GM19238 (cell line): ENCODE data around the gene CDKN1B.
"Not testable (repeated sequence)": the region's sequence is repeated elsewhere in the genome, so short reads cannot be mapped to it uniquely, and the experiment has no call there.

Source experiments
- DNase-seq: peaks from one replicate; pipeline ENCODE4 v3.0.0; 2011; ENCODE audit warnings: low spot score; ENCODE audit not compliant: insufficient read length

The CDKN1B gene

DNA sequence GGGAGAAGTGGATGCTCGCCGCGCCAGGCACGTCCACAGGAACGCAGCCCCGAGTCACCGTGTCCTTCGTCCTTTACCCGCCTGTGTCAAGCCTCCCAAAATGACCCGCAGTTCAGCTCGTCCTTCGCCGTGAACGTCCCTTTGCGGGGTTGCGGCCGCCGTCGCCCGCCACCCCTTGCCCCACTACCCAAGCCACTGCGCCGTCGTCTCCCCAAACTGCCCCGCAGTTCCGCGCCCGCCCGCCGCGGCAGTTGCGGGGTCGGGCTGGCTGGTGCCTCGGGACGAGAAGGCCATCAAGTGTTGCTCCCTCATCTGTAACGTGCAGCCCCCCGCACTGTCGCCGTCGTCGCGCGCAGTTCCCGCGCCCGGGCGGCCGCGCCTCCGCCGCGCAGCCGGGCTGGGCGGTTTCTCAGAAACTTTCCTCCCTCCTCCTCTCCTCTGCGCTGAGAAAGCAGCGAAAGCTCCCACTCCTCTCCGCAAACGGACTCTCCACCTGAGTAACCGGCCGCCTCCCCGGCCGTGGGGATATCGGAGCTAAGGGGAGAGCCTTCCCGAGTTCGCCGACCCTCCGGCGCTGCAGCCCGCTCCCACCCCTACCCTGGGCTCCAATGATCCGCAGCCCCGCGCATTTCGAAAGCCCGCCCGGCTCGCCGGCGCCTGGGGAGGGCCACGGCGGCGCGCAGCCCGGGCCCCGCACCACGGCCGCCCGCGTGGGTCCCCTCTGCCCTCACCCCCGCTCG, 6.7 kb downstream of the CDKN1B start:
- no peak for DNase-seq

- DNase-seq: no peak
Measured at GRCh38 chr12:12724421-12725085, 7.4 kb downstream of the CDKN1B start.

- peak; percentile 84 for DNase-seq
Measured at GRCh38 chr12:12725086-12725955, 8.2 kb downstream of the CDKN1B start.

- DNase-seq: no peak
Measured at GRCh38 chr12:12725956-12726554, 8.9 kb downstream of the CDKN1B start.

DNA sequence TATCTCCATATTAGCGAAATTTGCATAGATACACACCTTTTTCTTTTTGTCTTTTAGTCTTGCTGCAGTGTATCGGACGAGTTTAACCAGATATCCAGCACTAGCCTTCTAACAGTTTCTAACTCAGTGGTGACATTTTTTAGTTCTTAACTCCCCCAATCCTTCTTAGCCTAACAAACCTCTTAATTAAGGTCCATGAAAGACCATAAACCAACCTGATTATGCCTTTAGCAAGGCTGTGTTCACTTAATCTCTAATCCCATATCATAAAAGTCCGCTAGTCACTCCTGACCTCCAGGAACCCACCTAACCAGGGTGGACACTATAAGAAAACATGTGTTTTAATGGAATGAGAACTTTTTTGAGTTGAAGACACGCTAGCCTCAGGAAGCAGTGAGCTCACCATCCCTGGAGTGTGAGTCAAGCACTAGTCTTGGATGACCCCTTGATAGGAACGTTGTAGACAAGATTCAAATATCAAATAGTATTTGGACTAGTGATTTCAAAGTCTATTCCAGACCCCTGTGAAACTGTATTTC, 9.5 kb downstream of the CDKN1B start:
- DNase-seq: no peak

- DNase-seq: no peak
Measured at GRCh38 chr12:12731178-12731577, 14.0 kb downstream of the CDKN1B start.

DNA sequence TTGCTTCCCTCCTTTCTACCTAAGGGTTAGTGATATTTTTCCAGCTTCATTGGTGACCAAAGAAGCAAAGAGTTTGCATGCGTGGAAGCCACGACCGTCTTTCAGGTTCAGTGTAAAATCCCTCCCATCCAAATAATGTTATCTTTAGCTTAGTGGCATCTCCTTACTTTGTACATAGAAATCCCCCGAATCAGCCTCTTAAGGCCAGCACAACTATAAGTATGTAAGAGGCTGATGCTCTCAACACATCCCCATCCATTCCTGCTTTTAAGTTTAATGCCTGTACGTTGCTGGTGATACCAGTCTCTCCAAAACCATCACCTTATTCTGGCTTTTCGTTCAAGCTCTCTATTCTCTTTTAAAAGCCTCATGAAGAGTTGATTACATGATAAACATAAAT, 14.6 kb downstream of the CDKN1B start:
- DNase-seq: no peak

GRCh38 chr12:12733118-12733517, 15.9 kb downstream of the CDKN1B start:
- no peak for DNase-seq

GRCh38 chr12:12734054-12734453, 16.9 kb downstream of the CDKN1B start:
- no peak for DNase-seq

DNA sequence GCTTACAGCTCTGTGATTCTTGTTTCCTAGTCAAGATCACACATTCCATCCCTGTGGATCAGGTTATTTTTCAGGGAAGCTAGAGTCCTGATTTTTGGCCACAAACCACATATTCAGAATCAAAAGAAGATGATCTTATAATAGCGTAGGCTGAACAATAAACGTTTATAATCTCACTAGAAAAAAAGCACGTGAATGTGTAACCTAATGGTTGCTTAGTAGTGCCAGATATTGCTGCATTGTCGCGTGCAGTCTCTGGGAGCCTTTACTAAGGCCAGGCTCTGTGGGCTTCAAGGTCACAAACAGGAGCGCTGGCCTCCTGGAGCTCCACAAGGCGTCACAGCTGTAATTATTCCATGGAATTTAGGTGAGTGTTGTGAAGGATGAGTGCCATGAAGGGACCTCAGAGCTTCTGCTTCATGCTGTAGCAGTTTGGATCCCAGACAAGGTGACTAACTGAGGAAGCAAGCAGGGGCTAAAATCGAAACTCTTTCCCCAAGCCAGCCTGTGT, 17.4 kb downstream of the CDKN1B start:
- DNase-seq: no peak

GRCh38 chr12:12735301-12735700, 18.1 kb downstream of the CDKN1B start:
- DNase-seq: no peak

- DNase-seq: no peak
Measured at GRCh38 chr12:12736759-12737676, 19.9 kb downstream of the CDKN1B start.

GRCh38 chr12:12738152-12738551, 21.0 kb downstream of the CDKN1B start:
- not testable (repeated sequence) for DNase-seq

DNA sequence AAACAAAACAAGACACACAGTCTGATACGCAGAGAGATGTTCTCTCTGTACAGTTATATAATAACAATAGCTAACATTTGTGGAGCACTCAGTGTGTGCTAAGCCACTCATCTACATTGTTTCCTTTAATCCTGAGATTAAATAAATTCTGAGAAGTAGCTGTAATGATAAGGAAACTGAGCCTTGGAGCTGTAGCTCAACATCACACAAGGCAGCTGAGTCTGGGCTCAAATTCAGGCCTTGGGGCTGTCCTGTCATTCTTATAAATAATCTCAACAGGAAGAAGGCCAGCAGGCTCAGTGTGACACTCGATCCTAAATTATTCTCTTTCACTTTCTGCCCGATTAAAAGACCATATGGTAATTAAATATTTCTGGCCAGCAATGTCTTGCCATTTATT, 24.5 kb downstream of the CDKN1B start:
- DNase-seq: no peak

GRCh38 chr12:12744546-12745305, 27.6 kb downstream of the CDKN1B start:
- DNase-seq: no peak

DNA sequence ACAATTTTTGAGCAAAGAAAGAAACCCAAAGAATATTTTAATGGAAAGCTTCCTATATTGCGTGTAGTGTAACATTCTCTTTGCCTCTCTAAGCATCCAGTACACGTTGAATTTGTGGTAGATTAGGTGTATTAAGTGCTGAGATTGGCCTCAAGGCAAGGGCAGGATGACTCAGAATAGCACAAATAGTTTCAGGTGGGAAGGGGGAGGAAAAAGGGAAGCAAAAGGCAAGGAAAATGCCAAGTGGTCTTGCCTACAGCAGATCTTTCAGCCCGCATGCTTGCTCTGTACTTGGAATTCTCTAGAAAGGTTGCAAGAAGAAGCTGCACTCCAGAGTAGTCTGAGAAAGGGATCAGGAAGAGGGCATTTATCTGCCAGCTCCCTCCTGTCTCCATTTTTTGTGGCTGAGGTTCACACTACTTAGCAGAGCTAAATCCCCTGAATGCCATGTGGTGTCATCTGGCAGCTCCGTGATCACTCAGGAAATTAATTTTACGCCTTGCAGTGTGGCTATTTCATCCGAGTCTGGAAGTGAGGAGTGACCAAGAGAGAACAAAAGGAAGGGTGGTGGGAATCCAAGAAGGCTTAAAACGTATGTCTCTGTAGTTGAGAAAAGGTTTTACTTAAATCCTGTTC, 28.5 kb downstream of the CDKN1B start:
- no peak for DNase-seq

DNA sequence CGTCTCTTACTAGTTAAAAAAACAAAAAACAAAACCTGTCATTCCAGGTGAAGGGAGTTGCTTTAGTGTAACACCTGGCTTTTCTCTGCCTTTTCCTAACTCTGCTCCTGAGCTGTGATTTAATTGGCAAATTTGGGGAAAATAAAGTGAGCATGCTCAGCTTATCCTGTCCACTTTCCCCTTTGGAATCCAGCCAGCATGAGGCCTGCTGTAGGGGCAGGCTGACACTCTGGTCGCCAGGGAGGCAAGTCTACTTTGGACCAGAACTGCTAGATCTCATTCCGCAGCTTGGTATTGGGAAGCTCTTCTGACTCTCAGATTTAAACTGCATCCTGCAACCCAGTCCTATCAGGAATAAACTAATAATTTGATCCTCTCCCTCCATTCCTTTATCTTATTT, 30.1 kb downstream of the CDKN1B start:
- no peak for DNase-seq

DNA sequence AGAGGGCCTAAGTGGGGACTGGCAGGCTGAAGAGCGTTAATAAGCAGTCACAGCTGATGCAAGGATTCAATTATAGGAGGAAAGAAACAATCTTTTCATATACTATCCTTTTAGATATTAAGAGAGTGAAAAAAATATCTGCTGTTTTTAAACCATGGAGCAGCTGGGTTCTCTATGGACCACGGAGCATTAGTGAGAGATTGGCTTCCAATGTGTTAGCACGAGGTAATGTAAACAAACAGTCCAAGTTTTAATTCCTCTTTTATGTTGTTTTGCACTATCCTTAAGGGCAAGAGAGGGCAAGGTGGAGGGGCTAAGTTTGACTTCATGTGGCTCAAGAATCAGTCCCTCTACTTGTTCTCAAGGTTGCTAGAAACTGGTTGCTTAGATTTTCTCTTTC, 30.9 kb downstream of the CDKN1B start:
- DNase-seq: no peak

DNA sequence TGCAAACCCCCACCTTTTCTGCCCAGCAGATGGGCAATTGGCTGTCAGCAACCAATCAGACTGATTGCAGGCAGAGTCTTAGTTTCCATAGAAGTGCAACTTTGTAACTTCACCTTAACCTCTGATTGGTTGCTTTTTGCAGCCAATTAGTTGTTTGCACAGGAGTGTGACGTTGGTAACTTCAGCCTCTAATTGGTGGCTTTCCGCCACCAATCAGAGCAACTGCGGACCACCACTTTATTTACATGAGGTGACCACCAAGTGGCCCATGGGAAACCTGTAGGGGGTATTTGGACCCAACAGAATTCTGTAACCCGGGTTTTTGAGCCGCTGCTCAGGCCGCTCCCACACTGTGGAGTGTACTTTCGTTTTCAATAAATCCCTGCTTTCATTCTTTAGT, 32.3 kb downstream of the CDKN1B start:
- DNase-seq: no peak
